ENCODE data around the gene EPB41L5.

DNA sequence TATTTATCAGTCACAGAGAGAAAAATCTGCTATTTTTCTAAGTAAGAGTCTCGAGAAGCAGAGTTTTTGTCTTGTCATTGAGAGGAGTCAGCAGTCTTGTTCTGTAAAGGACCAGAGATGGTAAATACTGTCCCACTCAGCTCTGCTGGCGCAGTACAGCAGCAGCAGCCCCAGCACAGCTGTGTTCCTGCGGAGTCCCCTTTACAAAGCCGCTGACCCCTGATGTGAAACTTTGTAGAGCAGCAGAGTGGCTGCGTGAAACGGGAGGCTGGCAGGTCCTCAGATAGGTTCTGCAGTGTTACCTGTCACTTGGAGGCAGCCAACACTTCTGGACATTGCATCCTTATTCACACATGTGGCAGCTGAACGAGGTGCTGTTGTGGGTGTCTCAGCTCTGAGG is 165.1 kb downstream of the EPB41L5 start:
- TF ChIP-seq, protein P1, sequence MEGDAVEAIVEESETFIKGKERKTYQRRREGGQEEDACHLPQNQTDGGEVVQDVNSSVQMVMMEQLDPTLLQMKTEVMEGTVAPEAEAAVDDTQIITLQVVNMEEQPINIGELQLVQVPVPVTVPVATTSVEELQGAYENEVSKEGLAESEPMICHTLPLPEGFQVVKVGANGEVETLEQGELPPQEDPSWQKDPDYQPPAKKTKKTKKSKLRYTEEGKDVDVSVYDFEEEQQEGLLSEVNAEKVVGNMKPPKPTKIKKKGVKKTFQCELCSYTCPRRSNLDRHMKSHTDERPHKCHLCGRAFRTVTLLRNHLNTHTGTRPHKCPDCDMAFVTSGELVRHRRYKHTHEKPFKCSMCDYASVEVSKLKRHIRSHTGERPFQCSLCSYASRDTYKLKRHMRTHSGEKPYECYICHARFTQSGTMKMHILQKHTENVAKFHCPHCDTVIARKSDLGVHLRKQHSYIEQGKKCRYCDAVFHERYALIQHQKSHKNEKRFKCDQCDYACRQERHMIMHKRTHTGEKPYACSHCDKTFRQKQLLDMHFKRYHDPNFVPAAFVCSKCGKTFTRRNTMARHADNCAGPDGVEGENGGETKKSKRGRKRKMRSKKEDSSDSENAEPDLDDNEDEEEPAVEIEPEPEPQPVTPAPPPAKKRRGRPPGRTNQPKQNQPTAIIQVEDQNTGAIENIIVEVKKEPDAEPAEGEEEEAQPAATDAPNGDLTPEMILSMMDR (IDR thresholded peaks at IDR 0.05), result no peak
- TF ChIP-seq EP300 (IDR thresholded peaks at IDR 0.05), result no peak
- no peak for TF ChIP-seq POLR2A (IDR thresholded peaks at IDR 0.05)

All from ovary (tissue), 3 donors.